SKM-1 (cell line): Measurements from ENCODE around the gene INHBA.

Experiments
- DNase-seq: peaks from one replicate; lab custom pipeline; 2025; ENCODE audit not compliant: unreplicated experiment; lab: John Stamatoyannopoulos, UW

INHBA gene

GRCh38 chr7:41689815-41690214 is 13.1 kb downstream of the INHBA start:
- no peak for DNase-seq

- DNase-seq: no peak
Observed at GRCh38 chr7:41688906-41689305, 14.0 kb downstream of the INHBA start.

- DNase-seq: no peak
Observed at GRCh38 chr7:41688012-41688625, 14.8 kb downstream of the INHBA start.

GRCh38 chr7:41685684-41686083 is 17.2 kb downstream of the INHBA start:
- DNase-seq: no peak

GRCh38 chr7:41682422-41682821 is 20.5 kb downstream of the INHBA start:
- DNase-seq: no peak

GRCh38 chr7:41679566-41679965 is 23.3 kb downstream of the INHBA start:
- DNase-seq: no peak

- DNase-seq: no peak
Observed at GRCh38 chr7:41674505-41675023, 28.3 kb downstream of the INHBA start.

- DNase-seq: no peak
Observed at GRCh38 chr7:41661596-41661995, 41.3 kb downstream of the INHBA start.

GRCh38 chr7:41659539-41659938 is 43.4 kb downstream of the INHBA start:
- DNase-seq: no peak

- no peak for DNase-seq
Observed at GRCh38 chr7:41656366-41656765, 46.5 kb downstream of the INHBA start.

GRCh38 chr7:41655426-41655825 is 47.5 kb downstream of the INHBA start:
- no peak for DNase-seq

GRCh38 chr7:41652267-41652666 is 50.6 kb downstream of the INHBA start:
- no peak for DNase-seq

- no peak for DNase-seq
Observed at GRCh38 chr7:41648501-41648900, 54.4 kb downstream of the INHBA start.

- DNase-seq: no peak
Observed at GRCh38 chr7:41643616-41644015, 59.3 kb downstream of the INHBA start.

- DNase-seq: no peak
Observed at GRCh38 chr7:41641665-41642014, 61.2 kb downstream of the INHBA start.

- DNase-seq: no peak
Observed at GRCh38 chr7:41641011-41641664, 61.8 kb downstream of the INHBA start.

- no peak for DNase-seq
Observed at GRCh38 chr7:41640487-41640886, 62.4 kb downstream of the INHBA start.

- DNase-seq: no peak
Observed at GRCh38 chr7:41637049-41637448, 65.8 kb downstream of the INHBA start.
